ENCODE data around the gene LDLR.

GRCh38 chr19:11100049-11100448 is 10.8 kb downstream of the LDLR start:
- TF ChIP-seq CTCF (IDR thresholded peaks at IDR 0.05) (no peak), EP300 (IDR thresholded peaks at IDR 0.05) (no peak), POLR2A (IDR thresholded peaks at IDR 0.05) (no peak)

Data from tibial nerve (tissue), 4 donors.